ENCODE data around the gene TESK2. TPM values are rescaled to one million over a fixed set of nuclear protein-coding genes. Genes with fewer than 3 reads are reported as not detected.
"Not testable (repeated sequence)": the region's sequence is repeated elsewhere in the genome, so short reads cannot be mapped to it uniquely, and the experiment has no call there.

The TESK2 gene
- total and polyA plus RNA-seq, 4 donors: 3.8 to 8.1 (median 5.0) TPM

DNA sequence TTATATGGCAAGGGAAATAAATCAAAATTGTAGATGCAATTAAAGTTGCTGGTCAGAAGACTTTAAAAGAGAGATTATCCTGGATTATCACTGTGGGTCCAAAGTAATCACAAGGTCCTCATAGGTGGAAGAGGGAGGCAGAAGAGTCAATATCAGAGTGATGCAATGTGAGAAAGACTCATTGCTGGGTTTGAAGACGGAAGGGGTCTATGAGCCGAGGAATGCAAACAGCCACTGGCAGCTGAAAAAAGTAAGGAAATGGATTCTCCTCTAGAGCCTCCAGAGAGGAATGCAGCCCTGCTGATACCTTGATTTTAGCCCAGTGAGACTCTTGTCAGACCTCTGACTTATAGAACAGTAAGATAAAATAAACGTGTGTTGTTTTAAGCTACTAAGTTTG is 90.9 kb downstream of the TESK2 start:
- ATAC-seq (ENCODE audit: low FRiP score): no peak

DNA sequence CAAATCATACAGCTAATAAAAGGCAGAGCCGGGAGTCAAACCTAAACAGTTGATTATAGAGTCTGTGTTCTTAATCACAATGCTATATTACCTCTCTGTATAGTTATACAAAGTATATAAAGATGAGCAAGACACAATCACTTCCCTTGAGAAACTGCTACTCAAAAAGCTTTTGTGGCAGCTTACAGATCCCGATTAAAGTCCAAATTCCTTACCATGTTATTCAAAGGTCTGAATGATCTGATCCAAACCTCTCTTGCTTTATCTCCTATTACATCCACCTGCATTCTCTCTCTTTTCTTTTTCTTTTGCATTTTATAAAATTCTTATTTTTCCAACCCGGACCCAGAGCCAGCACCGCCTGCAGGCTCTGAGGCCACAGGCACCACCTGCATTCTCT is 93.7 kb downstream of the TESK2 start:
- 92 to 93% methylated on average over 4 of the region's 4 CpGs for WGBS, 2 donors
- Histone ChIP-seq H3K27me3 (ENCODE audit: control insufficient read depth in 1 of 2, insufficient read depth in 2 of 2, low read length in 1 of 2) (no peaks in the 10 kb centered on the region), H3K27ac (ENCODE audit: low read depth in 1 of 2, low read length in 2 of 2) (no peak overlapping the region), H3K9me3 (ENCODE audit: control insufficient read depth, low read length) (no peaks in the 10 kb centered on the region), H3K4me1 (ENCODE audit: control insufficient read depth in 1 of 2, insufficient read depth in 2 of 2, low read length in 2 of 2) (no peaks in the 10 kb centered on the region), H3K4me3 (ENCODE audit: low read length in 2 of 2) (no peak overlapping the region), H3K36me3 (ENCODE audit: control insufficient read depth in 1 of 2, insufficient read depth in 2 of 2, low read length in 1 of 2) (no peaks in the 10 kb centered on the region)
- intact Hi-C loops (cut with DNase I): no loop called here
- DNase-seq (no peak), ATAC-seq (ENCODE audit: low FRiP score) (no peak)

More for the DNA sequence above, 90.9 kb downstream of the TESK2 start:
- Histone ChIP-seq H3K4me1 (ENCODE audit: control insufficient read depth in 1 of 2, insufficient read depth in 2 of 2, low read length in 2 of 2) (no peaks in the 10 kb centered on the region), H3K36me3 (ENCODE audit: control insufficient read depth in 1 of 2, insufficient read depth in 2 of 2, low read length in 1 of 2) (no peaks in the 10 kb centered on the region), H3K27me3 (ENCODE audit: control insufficient read depth in 1 of 2, insufficient read depth in 2 of 2, low read length in 1 of 2) (no peaks in the 10 kb centered on the region), H3K27ac (ENCODE audit: low read depth in 1 of 2, low read length in 2 of 2) (no peak overlapping the region), H3K4me3 (ENCODE audit: low read length in 2 of 2) (no peak overlapping the region), H3K9me3 (ENCODE audit: control insufficient read depth, low read length) (no peaks in the 10 kb centered on the region)
- WGBS, 2 donors: 68 to 74% methylated on average over 3 of the region's 3 CpGs
- DNase-seq: no peak
- intact Hi-C loops (cut with DNase I): no loop called here

DNA sequence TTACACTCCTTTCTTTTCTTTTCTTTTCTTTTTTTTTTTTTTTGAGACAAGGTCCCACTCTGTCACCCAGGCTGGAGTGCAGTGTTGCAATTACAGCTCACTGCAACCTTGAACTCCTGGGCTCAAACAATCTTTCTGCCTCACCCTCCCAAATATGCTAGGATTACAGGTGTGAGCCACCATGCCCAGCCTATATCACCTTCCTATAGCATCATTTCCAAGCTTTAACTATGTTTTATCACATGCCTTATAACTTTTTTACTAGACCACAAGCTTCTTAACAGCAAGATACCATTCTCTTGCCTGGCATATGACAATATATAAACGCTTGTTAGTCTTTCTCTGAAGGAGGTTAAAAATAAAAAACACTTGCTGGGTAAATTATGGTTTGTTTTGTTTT is 95.4 kb downstream of the TESK2 start:
- no peaks in the 10 kb centered on the region for H3K27me3 ChIP-seq (ENCODE audit: control insufficient read depth in 1 of 2, insufficient read depth in 2 of 2, low read length in 1 of 2)
- 78 to 86% methylated on average over 1 of the region's 1 CpG for WGBS, 2 donors
- no peak overlapping the region for H3K4me3 ChIP-seq (ENCODE audit: low read length in 2 of 2)
- DNase-seq (no peak), ATAC-seq (ENCODE audit: low FRiP score) (no peak)
- intact Hi-C loops (cut with DNase I): no loop called here
- H3K27ac ChIP-seq (ENCODE audit: low read depth in 1 of 2, low read length in 2 of 2): no peak overlapping the region
- H3K4me1 ChIP-seq (ENCODE audit: control insufficient read depth in 1 of 2, insufficient read depth in 2 of 2, low read length in 2 of 2): no peaks in the 10 kb centered on the region
- no peaks in the 10 kb centered on the region for H3K9me3 ChIP-seq (ENCODE audit: control insufficient read depth, low read length)
- no peaks in the 10 kb centered on the region for H3K36me3 ChIP-seq (ENCODE audit: control insufficient read depth in 1 of 2, insufficient read depth in 2 of 2, low read length in 1 of 2)

DNA sequence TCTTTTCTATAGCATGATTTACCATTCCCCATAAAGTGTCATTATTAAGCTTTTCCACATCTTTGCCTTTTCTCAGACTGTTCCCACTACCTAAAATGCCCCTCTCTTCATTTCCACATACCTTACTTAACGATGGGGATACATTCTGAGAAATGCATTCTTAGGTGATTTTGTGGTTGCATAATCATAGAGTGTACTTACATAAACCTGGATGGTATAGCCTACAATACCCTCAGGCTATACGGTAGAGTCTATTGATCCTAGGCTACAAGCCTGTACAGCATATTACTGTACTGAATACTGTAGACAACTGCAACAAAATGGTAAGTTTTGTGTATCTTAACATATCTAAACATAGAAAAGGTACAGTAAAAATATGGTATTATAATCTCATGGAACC is 95.9 kb downstream of the TESK2 start:
- H3K9me3 ChIP-seq (ENCODE audit: control insufficient read depth, low read length): no peaks in the 10 kb centered on the region
- DNase-seq (no peak), ATAC-seq (ENCODE audit: low FRiP score) (no peak)
- 94 to 96% methylated on average over 2 of the region's 2 CpGs for WGBS, 2 donors
- H3K4me1 ChIP-seq (ENCODE audit: control insufficient read depth in 1 of 2, insufficient read depth in 2 of 2, low read length in 2 of 2): no peaks in the 10 kb centered on the region
- no peaks in the 10 kb centered on the region for H3K27me3 ChIP-seq (ENCODE audit: control insufficient read depth in 1 of 2, insufficient read depth in 2 of 2, low read length in 1 of 2)
- no peaks in the 10 kb centered on the region for H3K36me3 ChIP-seq (ENCODE audit: control insufficient read depth in 1 of 2, insufficient read depth in 2 of 2, low read length in 1 of 2)
- no peak overlapping the region for H3K4me3 ChIP-seq (ENCODE audit: low read length in 2 of 2)
- no peak overlapping the region for H3K27ac ChIP-seq (ENCODE audit: low read depth in 1 of 2, low read length in 2 of 2)
- intact Hi-C loops (cut with DNase I): no loop called here

DNA sequence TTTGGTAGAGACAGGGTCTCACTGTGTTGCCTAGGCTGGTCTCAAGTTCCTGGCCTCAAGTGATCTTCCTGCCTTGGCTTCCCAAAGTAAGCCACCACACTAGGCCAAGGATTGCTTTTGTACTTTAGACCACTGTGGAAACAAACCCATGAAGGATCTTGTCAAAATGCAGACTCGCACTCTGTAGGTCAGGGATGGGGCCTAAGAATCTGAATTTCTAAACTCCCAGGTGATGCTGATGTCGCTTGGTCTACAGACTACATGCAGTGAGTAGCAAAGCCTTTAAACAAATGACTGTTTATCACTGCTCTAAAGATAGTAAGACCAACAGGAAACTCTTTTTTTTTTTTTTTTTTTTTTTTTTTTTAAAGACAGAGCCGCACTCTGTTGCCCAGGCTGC is 96.6 kb downstream of the TESK2 start:
- Histone ChIP-seq H3K4me1 (ENCODE audit: control insufficient read depth in 1 of 2, insufficient read depth in 2 of 2, low read length in 2 of 2) (no peaks in the 10 kb centered on the region), H3K36me3 (ENCODE audit: control insufficient read depth in 1 of 2, insufficient read depth in 2 of 2, low read length in 1 of 2) (no peaks in the 10 kb centered on the region), H3K27me3 (ENCODE audit: control insufficient read depth in 1 of 2, insufficient read depth in 2 of 2, low read length in 1 of 2) (no peaks in the 10 kb centered on the region), H3K9me3 (ENCODE audit: control insufficient read depth, low read length) (no peaks in the 10 kb centered on the region), H3K4me3 (ENCODE audit: low read length in 2 of 2) (no peak overlapping the region), H3K27ac (ENCODE audit: low read depth in 1 of 2, low read length in 2 of 2) (no peak overlapping the region)
- intact Hi-C loops (cut with DNase I): no loop called here
- whole genome bisulfite sequencing, 2 donors: 83% methylated on average over 3 of the region's 3 CpGs
- no peak for ATAC-seq (ENCODE audit: low FRiP score)
- no peak for DNase-seq

DNA sequence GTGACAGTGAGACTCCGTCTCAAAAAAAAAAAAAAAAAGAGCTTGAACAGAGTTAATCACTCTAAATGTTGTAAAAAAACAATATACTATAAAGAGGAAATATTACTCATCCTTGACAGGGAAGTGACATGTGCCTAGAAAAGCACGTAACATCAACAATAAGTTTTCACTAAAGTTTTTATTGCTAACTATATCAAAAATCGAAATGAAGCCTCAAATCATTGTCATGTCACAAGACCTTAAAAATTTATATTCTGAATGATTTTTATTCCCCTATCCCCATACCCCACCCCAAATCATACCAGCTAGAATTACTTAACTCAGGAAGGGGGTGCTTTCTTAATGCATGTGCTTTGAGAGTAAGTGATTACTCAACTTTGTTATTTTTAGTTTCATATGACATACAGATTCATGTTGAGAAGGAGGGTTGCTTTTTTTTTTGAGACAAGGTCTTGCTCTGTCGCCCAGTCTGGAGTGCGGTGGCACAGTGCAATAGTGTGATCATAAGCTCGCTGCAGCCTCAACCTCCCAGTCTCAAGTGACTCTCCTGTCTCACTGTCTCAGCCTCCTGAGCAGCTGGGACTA is 97.2 kb downstream of the TESK2 start:
- intact Hi-C loops (cut with DNase I): no loop called here

DNA sequence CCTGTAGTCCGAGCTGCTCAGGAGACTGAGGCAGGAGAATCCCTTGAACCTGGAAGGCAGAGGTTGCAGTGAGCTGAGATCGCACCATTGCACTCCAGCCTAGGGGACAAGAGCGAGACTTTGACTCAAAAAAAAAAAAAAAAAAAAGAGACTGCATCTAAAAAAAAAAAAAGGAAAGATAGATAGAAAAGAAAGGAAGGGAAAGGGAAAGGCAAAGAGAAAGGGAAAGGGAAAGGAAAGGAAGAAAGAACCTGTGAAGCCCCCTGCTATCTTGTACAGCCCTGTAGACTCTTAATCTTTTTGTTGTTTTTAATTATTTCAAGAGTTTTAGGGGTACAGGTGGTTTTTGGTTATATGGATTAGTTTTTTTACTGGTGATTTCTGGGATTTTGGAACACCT is 104.7 kb downstream of the TESK2 start:
- intact Hi-C loops (cut with DNase I): no loop called here
- Histone ChIP-seq H3K4me1 (ENCODE audit: control insufficient read depth in 1 of 2, insufficient read depth in 2 of 2, low read length in 2 of 2) (no peaks in the 10 kb centered on the region), H3K27me3 (ENCODE audit: control insufficient read depth in 1 of 2, insufficient read depth in 2 of 2, low read length in 1 of 2) (no peaks in the 10 kb centered on the region), H3K4me3 (ENCODE audit: low read length in 2 of 2) (no peak overlapping the region), H3K27ac (ENCODE audit: low read depth in 1 of 2, low read length in 2 of 2) (no peak overlapping the region), H3K36me3 (ENCODE audit: control insufficient read depth in 1 of 2, insufficient read depth in 2 of 2, low read length in 1 of 2) (no peaks in the 10 kb centered on the region), H3K9me3 (ENCODE audit: control insufficient read depth, low read length) (no peaks in the 10 kb centered on the region)
- ATAC-seq (ENCODE audit: low FRiP score) (no peak), DNase-seq (no peak)
- WGBS, 2 donors: 94 to 96% methylated on average over 3 of the region's 3 CpGs

More for the DNA sequence above, 97.2 kb downstream of the TESK2 start:
- Histone ChIP-seq H3K27me3 (ENCODE audit: control insufficient read depth in 1 of 2, insufficient read depth in 2 of 2, low read length in 1 of 2) (no peaks in the 10 kb centered on the region), H3K4me1 (ENCODE audit: control insufficient read depth in 1 of 2, insufficient read depth in 2 of 2, low read length in 2 of 2) (no peaks in the 10 kb centered on the region), H3K4me3 (ENCODE audit: low read length in 2 of 2) (no peak overlapping the region), H3K9me3 (ENCODE audit: control insufficient read depth, low read length) (no peaks in the 10 kb centered on the region), H3K36me3 (ENCODE audit: control insufficient read depth in 1 of 2, insufficient read depth in 2 of 2, low read length in 1 of 2) (no peaks in the 10 kb centered on the region), H3K27ac (ENCODE audit: low read depth in 1 of 2, low read length in 2 of 2) (no peak overlapping the region)
- peak in 1 of 2 donors; percentile 52 for DNase-seq
- WGBS, 2 donors: 76 to 78% methylated on average over 6 of the region's 6 CpGs
- no peak for ATAC-seq (ENCODE audit: low FRiP score)

DNA sequence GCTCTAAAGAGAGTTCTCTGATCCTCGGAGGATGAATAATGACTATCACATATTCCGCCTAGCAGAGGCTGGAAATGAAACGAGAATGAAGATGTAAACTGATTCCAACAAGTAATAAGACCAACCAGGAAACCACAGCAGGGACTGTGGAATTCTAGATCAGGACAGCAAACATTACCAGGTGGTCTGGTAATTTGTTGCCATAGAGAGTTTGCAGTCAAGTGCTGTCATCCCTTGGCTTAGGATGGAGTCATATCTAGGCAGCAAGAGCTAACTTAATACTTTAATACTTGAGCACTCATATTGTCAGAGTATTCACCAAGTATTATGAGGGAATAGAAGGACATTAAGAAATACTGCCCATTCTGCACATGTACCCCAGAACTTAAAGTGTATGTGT is 105.7 kb downstream of the TESK2 start:
- Histone ChIP-seq H3K36me3 (ENCODE audit: control insufficient read depth in 1 of 2, insufficient read depth in 2 of 2, low read length in 1 of 2) (no peaks in the 10 kb centered on the region), H3K9me3 (ENCODE audit: control insufficient read depth, low read length) (no peaks in the 10 kb centered on the region), H3K4me1 (ENCODE audit: control insufficient read depth in 1 of 2, insufficient read depth in 2 of 2, low read length in 2 of 2) (no peaks in the 10 kb centered on the region), H3K27me3 (ENCODE audit: control insufficient read depth in 1 of 2, insufficient read depth in 2 of 2, low read length in 1 of 2) (no peaks in the 10 kb centered on the region), H3K27ac (ENCODE audit: low read depth in 1 of 2, low read length in 2 of 2) (no peak overlapping the region), H3K4me3 (ENCODE audit: low read length in 2 of 2) (no peak overlapping the region)
- 89 to 94% methylated on average over 3 of the region's 3 CpGs for WGBS, 2 donors
- ATAC-seq (ENCODE audit: low FRiP score) (no peak), DNase-seq (no peak)
- intact Hi-C loops (cut with DNase I): no loop called here

DNA sequence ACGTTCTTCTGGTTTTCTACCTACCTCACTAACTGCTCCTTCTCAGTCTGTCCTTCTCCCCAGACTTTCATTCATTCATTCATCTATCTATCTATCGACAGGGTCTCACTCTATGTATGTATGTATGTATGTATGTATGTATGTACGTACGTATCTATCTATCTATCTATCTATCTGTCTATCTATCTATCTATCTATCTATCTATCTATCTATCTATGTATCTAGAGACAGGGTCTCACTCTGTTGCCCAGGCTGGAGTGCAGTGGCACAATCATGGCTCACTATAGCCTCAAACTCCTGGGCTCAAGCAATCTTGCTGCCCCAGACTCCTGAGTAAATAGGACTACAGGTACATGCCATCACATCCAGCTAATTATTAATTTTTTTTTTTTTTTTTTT is 106.8 kb downstream of the TESK2 start:
- WGBS, 2 donors: 92 to 95% methylated on average over 4 of the region's 4 CpGs
- H3K4me1 ChIP-seq (ENCODE audit: control insufficient read depth in 1 of 2, insufficient read depth in 2 of 2, low read length in 2 of 2); intact Hi-C loops (cut with DNase I); H3K4me3 ChIP-seq (ENCODE audit: low read length in 2 of 2); H3K9me3 ChIP-seq (ENCODE audit: control insufficient read depth, low read length); H3K27me3 ChIP-seq (ENCODE audit: control insufficient read depth in 1 of 2, insufficient read depth in 2 of 2, low read length in 1 of 2); H3K36me3 ChIP-seq (ENCODE audit: control insufficient read depth in 1 of 2, insufficient read depth in 2 of 2, low read length in 1 of 2); H3K27ac ChIP-seq (ENCODE audit: low read depth in 1 of 2, low read length in 2 of 2); DNase-seq; ATAC-seq (ENCODE audit: low FRiP score): not testable (repeated sequence)

Data from aorta (tissue), 5 donors.